HepG2 (cell line): ENCODE measurements around the gene PDCD2L. TPM values are rescaled to one million over a fixed set of nuclear protein-coding genes. Genes with fewer than 3 reads are reported as not detected.

ENCODE experiments used
- FOXK1 ChIP-seq: sonication (generic); formaldehyde crosslinking; IDR thresholded peaks from 2 replicates; pipeline ENCODE4 v1.4.0; 2020; ENCODE audit warnings: low read depth, missing genetic modification reagents, borderline replicate concordance
- FOXM1 ChIP-seq: sonication (generic); formaldehyde crosslinking; IDR thresholded peaks from 2 replicates; pipeline ENCODE4 v1.5.0; 2020; ENCODE audit warnings: missing genetic modification reagents
- GZF1 ChIP-seq: sonication (generic); formaldehyde crosslinking; IDR thresholded peaks from 2 replicates; pipeline ENCODE4 v1.5.1; 2020; ENCODE audit warnings: mild to moderate bottlenecking, missing genetic modification reagents
- HDAC1 ChIP-seq: sonication (generic); formaldehyde crosslinking; IDR thresholded peaks from 2 replicates; pipeline ENCODE4 v1.5.1; 2020; ENCODE audit warnings: mild to moderate bottlenecking, missing genetic modification reagents
- JUND ChIP-seq: sonication (generic); formaldehyde crosslinking; IDR thresholded peaks from 2 replicates; pipeline ENCODE4 v1.8.0; 2022; ENCODE audit warnings: mild to moderate bottlenecking, missing genetic modification reagents
- KDM2A ChIP-seq: sonication (generic); formaldehyde crosslinking; IDR thresholded peaks from 2 replicates; pipeline ENCODE4 v1.4.0; 2020; ENCODE audit warnings: low read depth, missing genetic modification reagents, borderline replicate concordance
- MEIS1 ChIP-seq: sonication (generic); formaldehyde crosslinking; IDR thresholded peaks from 2 replicates; pipeline ENCODE4 v1.9.0; 2021; ENCODE audit warnings: mild to moderate bottlenecking, missing genetic modification reagents, moderate library complexity, borderline replicate concordance
- TEAD2 ChIP-seq: sonication (generic); formaldehyde crosslinking; IDR thresholded peaks from 2 replicates; pipeline ENCODE4 v1.9.0; 2021; ENCODE audit warnings: missing genetic modification reagents
- THYN1 ChIP-seq: sonication (generic); formaldehyde crosslinking; IDR thresholded peaks from 2 replicates; pipeline ENCODE4 v1.8.1; 2023; ENCODE audit warnings: low read depth, mild to moderate bottlenecking, moderate library complexity, missing genetic modification reagents, borderline replicate concordance
- TOPORS ChIP-seq: sonication (generic); formaldehyde crosslinking; IDR thresholded peaks from 2 replicates; pipeline ENCODE4 v1.8.0; 2023; ENCODE audit warnings: mild to moderate bottlenecking, missing genetic modification reagents
- ZFP1 ChIP-seq: IDR thresholded peaks from 2 replicates; pipeline ENCODE4 v1.6.1; 2016
- ZNF44 ChIP-seq: sonication (generic); formaldehyde crosslinking; IDR thresholded peaks from 2 replicates; pipeline ENCODE4 v1.5.1; 2020; ENCODE audit warnings: mild to moderate bottlenecking, missing genetic modification reagents
- ZNF556 ChIP-seq: sonication (generic); formaldehyde crosslinking; IDR thresholded peaks from 2 replicates; pipeline ENCODE4 v1.4.0; 2020; ENCODE audit warnings: mild to moderate bottlenecking, missing genetic modification reagents, borderline replicate concordance
- ZNF629 ChIP-seq: sonication (generic); formaldehyde crosslinking; conservative IDR thresholded peaks from 2 replicates; pipeline ENCODE4 v1.5.0; 2020; ENCODE audit warnings: missing genetic modification reagents
- ZNF772 ChIP-seq: sonication (generic); formaldehyde crosslinking; IDR thresholded peaks from 2 replicates; pipeline ENCODE4 v1.5.0; 2020; ENCODE audit warnings: mild to moderate bottlenecking, missing genetic modification reagents
- polyA plus RNA-seq, 8 experiments: library from polyadenylated mRNA; depleted of rRNA in 3 of 8; stranded (reverse) in 7 of 8; unstranded in 1 of 8; fragments of >200 nt; fragmentation: Illumina TruSeq in 4 of 8; extraction: Trizol in 4 of 8; gene quantifications; 2 replicates each; pipeline versions ENCODE4 v1.2.1 to v1.2.3, GENCODE V29; 2011 to 2016; ENCODE audit warnings: low read depth in 4 of 8, missing spikeins in 1 of 8, mixed read lengths in 1 of 8; ENCODE audit not compliant: insufficient read depth in 1 of 8
- total RNA-seq, 5 experiments: library from RNA; depleted of rRNA; stranded (reverse); fragments of >200 nt; fragmentation: Illumina TruSeq; extraction: Trizol; gene quantifications; 2 replicates each; pipeline ENCODE4 v1.2.3, GENCODE V29; 2016; ENCODE audit warnings: low read depth in 1 of 5
- TF ChIP-seq, protein P1 (sequence below): sonication (generic); formaldehyde crosslinking; IDR thresholded peaks from 2 replicates; pipeline ENCODE4 v1.5.1; 2020; ENCODE audit warnings: missing genetic modification reagents, mild to moderate bottlenecking, borderline replicate concordance
- TF ChIP-seq, protein P2 (sequence below): sonication (generic); formaldehyde crosslinking; IDR thresholded peaks from 2 replicates; pipeline ENCODE4 v1.4.0; 2020; ENCODE audit warnings: mild to moderate bottlenecking, missing genetic modification reagents
- TF ChIP-seq, protein P3 (sequence below): sonication (generic); formaldehyde crosslinking; IDR thresholded peaks from 2 replicates; pipeline ENCODE4 v1.5.1; 2020; ENCODE audit warnings: mild to moderate bottlenecking, moderate library complexity, missing genetic modification reagents
- TF ChIP-seq, protein P4 (sequence below): sonication (generic); formaldehyde crosslinking; IDR thresholded peaks from 2 replicates; pipeline ENCODE4 v1.5.0; 2020; ENCODE audit warnings: missing genetic modification reagents, mild to moderate bottlenecking, borderline replicate concordance
- TF ChIP-seq, protein P5 (sequence below): sonication (generic); formaldehyde crosslinking; IDR thresholded peaks from 2 replicates; pipeline ENCODE4 v1.9.0; 2021; ENCODE audit warnings: missing genetic modification reagents, borderline replicate concordance
- TF ChIP-seq, protein P6 (sequence below): IDR thresholded peaks from 2 replicates; pipeline ENCODE4 v1.6.1; 2016

Gene PDCD2L
- total and polyA plus RNA-seq, 2 of the 13 experiments (the other 11 are each of a cell fraction or from before 2014, with no cell fraction given), result 29.3 to 35.2 TPM

DNA sequence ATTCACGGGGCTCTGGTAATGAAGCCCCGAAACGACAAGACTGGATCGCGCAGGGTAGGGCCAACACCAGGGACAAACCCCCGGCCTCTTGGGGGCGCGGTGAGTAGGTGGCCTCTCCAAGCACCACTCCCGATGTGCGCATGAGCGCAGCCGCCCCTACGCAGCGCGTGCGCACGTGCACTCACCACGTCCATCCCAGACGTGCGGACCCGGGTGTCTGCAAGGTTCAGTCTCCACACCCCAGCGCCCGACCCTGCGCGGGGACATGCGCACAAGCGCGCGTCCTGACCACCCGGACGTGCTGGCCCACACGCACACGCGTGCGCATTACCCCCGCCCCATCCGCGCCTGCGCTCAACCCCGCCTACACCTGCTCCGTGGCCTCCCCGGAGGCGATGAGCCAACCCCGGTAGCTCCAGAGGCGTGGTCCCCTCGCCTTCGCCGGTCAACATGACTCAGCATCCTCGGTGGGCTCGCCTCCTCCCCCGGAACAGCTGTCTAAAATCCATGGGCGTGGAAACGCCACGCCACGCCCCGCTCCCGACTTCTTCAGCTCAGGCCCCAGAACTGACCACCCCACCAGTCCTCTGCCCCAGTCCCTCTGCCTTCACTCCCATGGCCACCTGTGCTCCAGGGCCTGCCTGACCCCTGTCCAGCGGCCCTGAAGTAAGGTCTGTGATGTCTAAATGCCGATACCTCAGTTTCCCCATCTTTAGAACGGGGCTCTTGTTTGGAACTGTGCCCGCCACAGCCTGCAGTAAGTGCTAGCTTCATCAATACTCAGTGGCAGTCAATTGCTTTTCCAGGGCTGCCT is 44.9 kb upstream of the PDCD2L start (continued):
- TF ChIP-seq, protein P1, sequence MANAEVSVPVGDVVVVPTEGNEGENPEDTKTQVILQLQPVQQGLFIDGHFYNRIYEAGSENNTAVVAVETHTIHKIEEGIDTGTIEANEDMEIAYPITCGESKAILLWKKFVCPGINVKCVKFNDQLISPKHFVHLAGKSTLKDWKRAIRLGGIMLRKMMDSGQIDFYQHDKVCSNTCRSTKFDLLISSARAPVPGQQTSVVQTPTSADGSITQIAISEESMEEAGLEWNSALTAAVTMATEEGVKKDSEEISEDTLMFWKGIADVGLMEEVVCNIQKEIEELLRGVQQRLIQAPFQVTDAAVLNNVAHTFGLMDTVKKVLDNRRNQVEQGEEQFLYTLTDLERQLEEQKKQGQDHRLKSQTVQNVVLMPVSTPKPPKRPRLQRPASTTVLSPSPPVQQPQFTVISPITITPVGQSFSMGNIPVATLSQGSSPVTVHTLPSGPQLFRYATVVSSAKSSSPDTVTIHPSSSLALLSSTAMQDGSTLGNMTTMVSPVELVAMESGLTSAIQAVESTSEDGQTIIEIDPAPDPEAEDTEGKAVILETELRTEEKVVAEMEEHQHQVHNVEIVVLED (CRISPR knock-in tag), result peak; percentile 95
- TF ChIP-seq, protein P2, sequence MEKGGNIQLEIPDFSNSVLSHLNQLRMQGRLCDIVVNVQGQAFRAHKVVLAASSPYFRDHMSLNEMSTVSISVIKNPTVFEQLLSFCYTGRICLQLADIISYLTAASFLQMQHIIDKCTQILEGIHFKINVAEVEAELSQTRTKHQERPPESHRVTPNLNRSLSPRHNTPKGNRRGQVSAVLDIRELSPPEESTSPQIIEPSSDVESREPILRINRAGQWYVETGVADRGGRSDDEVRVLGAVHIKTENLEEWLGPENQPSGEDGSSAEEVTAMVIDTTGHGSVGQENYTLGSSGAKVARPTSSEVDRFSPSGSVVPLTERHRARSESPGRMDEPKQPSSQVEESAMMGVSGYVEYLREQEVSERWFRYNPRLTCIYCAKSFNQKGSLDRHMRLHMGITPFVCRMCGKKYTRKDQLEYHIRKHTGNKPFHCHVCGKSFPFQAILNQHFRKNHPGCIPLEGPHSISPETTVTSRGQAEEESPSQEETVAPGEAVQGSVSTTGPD (CRISPR knock-in tag), result no peak
- TF ChIP-seq ZNF556 (CRISPR knock-in tag) (peak; percentile 58; the same call in 1 of the 2 replicates), JUND (CRISPR knock-in tag) (0 out of 2 replicates have a peak, but pooled peaks have one; percentile 11), ZFP1 (peak; percentile 45; the same call in 1 of the 2 replicates), GZF1 (CRISPR knock-in tag) (0 out of 2 replicates have a peak, but pooled peaks have one; percentile 33), FOXK1 (CRISPR knock-in tag) (peak; percentile 42; the same call in 1 of the 2 replicates), ZNF772 (CRISPR knock-in tag) (peak; percentile 91), ZNF629 (CRISPR knock-in tag) (0 out of 2 replicates have a peak, but pooled peaks have one; percentile 18), FOXM1 (CRISPR knock-in tag) (no peak), MEIS1 (CRISPR knock-in tag) (0 out of 2 replicates have a peak, but pooled peaks have one; percentile 44), ZNF44 (no peak), THYN1 (no peak), HDAC1 (CRISPR knock-in tag) (peak; percentile 73; the same call in 1 of the 2 replicates), TOPORS (CRISPR knock-in tag) (peak; percentile 69), TEAD2 (CRISPR knock-in tag) (no peak), KDM2A (CRISPR knock-in tag) (peak; percentile 80)
- TF ChIP-seq, protein P3, sequence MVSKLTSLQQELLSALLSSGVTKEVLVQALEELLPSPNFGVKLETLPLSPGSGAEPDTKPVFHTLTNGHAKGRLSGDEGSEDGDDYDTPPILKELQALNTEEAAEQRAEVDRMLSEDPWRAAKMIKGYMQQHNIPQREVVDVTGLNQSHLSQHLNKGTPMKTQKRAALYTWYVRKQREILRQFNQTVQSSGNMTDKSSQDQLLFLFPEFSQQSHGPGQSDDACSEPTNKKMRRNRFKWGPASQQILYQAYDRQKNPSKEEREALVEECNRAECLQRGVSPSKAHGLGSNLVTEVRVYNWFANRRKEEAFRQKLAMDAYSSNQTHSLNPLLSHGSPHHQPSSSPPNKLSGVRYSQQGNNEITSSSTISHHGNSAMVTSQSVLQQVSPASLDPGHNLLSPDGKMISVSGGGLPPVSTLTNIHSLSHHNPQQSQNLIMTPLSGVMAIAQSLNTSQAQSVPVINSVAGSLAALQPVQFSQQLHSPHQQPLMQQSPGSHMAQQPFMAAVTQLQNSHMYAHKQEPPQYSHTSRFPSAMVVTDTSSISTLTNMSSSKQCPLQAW (CRISPR knock-in tag), result peak; percentile 78
- TF ChIP-seq, protein P4, sequence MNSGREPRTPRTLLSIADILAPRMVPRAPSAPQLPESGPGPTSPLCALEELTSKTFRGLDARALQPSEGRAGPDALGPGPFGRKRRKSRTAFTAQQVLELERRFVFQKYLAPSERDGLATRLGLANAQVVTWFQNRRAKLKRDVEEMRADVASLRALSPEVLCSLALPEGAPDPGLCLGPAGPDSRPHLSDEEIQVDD (CRISPR knock-in tag), result no peak
- TF ChIP-seq, protein P5, sequence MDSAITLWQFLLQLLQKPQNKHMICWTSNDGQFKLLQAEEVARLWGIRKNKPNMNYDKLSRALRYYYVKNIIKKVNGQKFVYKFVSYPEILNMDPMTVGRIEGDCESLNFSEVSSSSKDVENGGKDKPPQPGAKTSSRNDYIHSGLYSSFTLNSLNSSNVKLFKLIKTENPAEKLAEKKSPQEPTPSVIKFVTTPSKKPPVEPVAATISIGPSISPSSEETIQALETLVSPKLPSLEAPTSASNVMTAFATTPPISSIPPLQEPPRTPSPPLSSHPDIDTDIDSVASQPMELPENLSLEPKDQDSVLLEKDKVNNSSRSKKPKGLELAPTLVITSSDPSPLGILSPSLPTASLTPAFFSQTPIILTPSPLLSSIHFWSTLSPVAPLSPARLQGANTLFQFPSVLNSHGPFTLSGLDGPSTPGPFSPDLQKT, result no peak
- TF ChIP-seq, protein P6, sequence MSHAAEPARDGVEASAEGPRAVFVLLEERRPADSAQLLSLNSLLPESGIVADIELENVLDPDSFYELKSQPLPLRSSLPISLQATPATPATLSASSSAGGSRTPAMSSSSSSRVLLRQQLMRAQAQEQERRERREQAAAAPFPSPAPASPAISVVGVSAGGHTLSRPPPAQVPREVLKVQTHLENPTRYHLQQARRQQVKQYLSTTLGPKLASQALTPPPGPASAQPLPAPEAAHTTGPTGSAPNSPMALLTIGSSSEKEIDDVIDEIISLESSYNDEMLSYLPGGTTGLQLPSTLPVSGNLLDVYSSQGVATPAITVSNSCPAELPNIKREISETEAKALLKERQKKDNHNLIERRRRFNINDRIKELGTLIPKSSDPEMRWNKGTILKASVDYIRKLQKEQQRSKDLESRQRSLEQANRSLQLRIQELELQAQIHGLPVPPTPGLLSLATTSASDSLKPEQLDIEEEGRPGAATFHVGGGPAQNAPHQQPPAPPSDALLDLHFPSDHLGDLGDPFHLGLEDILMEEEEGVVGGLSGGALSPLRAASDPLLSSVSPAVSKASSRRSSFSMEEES (CRISPR knock-in tag), result peak; percentile 67; the same call in 1 of the 2 replicates
